AG09319 (cell line): ENCODE measurements around the gene CNNM1.

Experiments used
- DNase-seq: peaks from one replicate; pipeline ENCODE4 v3.0.0-alpha.2; 2010; ENCODE audit warnings: low read depth; ENCODE audit errors: extremely low read depth
- CTCF ChIP-seq: IDR thresholded peaks from 2 replicates; pipeline ENCODE4 v1.5.1; 2011; ENCODE audit warnings: low read depth, mild to moderate bottlenecking, inconsistent platforms, low read length, moderate library complexity

CNNM1 gene

GRCh38 chr10:99393683-99394082 lies 64.5 kb downstream of the CNNM1 start:
- DNase-seq, result no peak
- no peak for TF ChIP-seq CTCF

DNA sequence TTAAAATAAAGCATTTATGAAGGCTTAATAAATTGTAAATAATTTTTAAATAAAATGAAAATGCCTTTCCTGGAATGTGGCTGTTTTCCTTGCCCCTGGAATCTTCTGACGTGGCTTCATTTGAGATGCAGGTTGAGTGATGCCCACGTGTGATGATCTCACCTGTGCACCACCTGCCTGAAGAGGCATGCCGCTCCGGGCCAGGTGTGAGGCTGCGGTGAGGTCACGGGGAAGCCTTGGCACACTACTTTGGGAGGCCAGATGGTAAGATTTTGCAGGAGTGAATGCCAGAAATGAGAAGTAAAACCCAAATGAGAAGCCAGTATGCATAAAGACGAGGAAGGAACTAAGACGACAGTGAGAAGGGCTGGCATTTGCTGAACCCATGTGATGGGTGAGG lies 65.1 kb downstream of the CNNM1 start:
- no peak for TF ChIP-seq CTCF
- DNase-seq, result no peak

- DNase-seq, result no peak
- no peak for TF ChIP-seq CTCF
Measured at GRCh38 chr10:99394761-99395386, 65.7 kb downstream of the CNNM1 start.

- peak; percentile 34 for DNase-seq
- TF ChIP-seq CTCF, result no peak
Measured at GRCh38 chr10:99395750-99396445, 66.7 kb downstream of the CNNM1 start.

DNA sequence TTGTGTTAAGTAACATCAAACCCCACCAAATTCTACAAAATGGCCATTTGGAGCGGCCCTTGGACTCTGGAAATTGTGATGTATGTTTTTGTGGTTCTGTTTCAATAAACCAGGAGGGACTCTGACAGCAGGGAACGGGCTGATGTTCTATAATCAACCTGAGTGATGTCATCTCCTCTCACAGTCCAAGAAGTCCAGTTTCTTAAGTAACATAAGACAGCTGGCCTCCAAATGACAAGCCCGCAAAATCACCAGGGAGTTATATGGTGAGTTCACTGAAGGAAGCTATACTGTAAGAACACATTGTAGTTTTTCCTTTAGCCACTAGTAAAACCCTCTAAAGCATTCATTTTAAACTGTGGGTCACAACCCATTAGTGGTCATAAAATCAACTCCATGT lies 67.3 kb downstream of the CNNM1 start:
- no peak for TF ChIP-seq CTCF
- no peak for DNase-seq

DNA sequence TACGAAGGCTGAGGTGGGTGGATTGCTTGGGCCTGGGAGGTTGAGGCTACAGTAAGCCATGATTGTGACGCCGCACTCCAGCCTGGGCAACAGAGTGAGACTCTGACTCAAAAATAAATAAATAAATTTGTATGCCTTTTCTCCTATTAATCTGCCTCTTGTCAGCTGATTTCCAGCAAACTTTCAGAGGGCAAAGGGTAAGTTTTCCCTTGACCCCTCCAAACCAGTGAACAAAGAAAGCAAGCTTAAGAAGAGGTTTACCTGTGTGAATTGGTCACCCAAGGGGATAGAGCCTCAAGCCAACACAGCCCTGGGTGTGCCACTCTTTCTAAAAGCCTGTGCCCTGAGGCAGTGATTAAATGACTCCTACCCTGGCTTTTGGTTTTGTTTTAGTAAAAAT lies 70.5 kb downstream of the CNNM1 start:
- no peak for DNase-seq
- no peak for TF ChIP-seq CTCF

GRCh38 chr10:99403674-99404073 lies 74.5 kb downstream of the CNNM1 start:
- DNase-seq, result no peak

More at GRCh38 chr10:99403674-99404073, 74.5 kb downstream of the CNNM1 start:
- TF ChIP-seq CTCF, result no peak
